ENCODE data around the gene NNT. TPM values are rescaled to one million over a fixed set of nuclear protein-coding genes. Genes with fewer than 3 reads are reported as not detected.

Gene NNT
- total and polyA plus RNA-seq, 2 of the 8 experiments (the other 6 are each of a cell fraction or from before 2014, with no cell fraction given) = 11.0 to 22.2 TPM

DNA sequence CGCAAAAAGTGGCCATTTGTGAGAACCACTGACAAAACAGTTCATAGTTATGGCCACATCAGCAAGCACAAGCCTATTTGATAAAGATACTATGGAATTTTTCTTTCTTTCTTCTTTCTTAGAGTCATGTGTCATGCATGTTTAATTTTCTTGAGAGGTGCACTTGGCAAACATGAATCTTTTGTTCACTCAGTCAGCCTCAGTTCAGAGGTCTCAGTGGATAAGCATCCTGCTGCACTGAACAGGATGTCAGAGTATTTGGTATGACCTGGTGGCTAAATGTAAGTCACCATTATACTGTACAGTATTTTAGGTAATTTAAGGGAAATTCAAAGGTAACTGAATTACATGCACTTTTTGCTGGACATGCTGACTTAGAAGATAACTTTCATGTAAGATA is 5.4 kb downstream of the NNT start:
- Histone ChIP-seq H3K18ac (ENCODE audit: extremely low read depth, low read length) (no peak overlapping the region), H3K9me3 (ENCODE audit: insufficient read depth in 2 of 2, low read depth in 1 of 2, low read length in 1 of 2) (no peaks in the 10 kb centered on the region), H2BK5ac (ENCODE audit: low read depth, low read length) (no peak overlapping the region), H4K20me1 (replicated peaks in 1 of 2; ENCODE audit: control insufficient read depth in 1 of 2, insufficient read depth in 2 of 2, low read length in 2 of 2) (no peaks in the 10 kb centered on the region), H2BK20ac (ENCODE audit: low read length) (no peak overlapping the region), H2BK12ac (ENCODE audit: low read depth, low read length) (no peak overlapping the region), H3K36me3 (ENCODE audit: control insufficient read depth in 2 of 4, insufficient read depth in 4 of 4, low read length in 3 of 4) (peaks cover 0 to 6% (median 0%) of the 10 kb centered on the region in 4 experiments; a peak in 1 of 8 replicates), H3K56ac (replicated peaks; ENCODE audit: insufficient read length, low read depth, low read length) (no peak overlapping the region), H2AFZ (ENCODE audit: low read length) (no peak overlapping the region), H2BK120ac (replicated peaks; ENCODE audit: low read depth, low read length) (no peak overlapping the region), H2BK15ac (ENCODE audit: low read length) (no peak overlapping the region), H3K79me1 (ENCODE audit: low read depth, low read length) (no peaks in the 10 kb centered on the region), H3K14ac (ENCODE audit: insufficient read length) (no peak overlapping the region), H3K23me2 (ENCODE audit: low read depth, low read length) (peaks cover 5% of the 10 kb centered on the region), H3K79me2 (ENCODE audit: control insufficient read depth in 1 of 2, insufficient read depth in 2 of 2, low read length in 2 of 2) (no peaks in the 10 kb centered on the region), H3K27ac (ENCODE audit: low read depth, low read length) (no peak overlapping the region), H4K8ac (ENCODE audit: extremely low read depth, insufficient read depth, low read length) (no peak overlapping the region), H3K4me3 (ENCODE audit: extremely low read depth in 1 of 4, insufficient read depth in 2 of 4, low read depth in 3 of 4, low read length in 4 of 4) (no peak overlapping the region), H3K4ac (replicated peaks; ENCODE audit: insufficient read length, low read depth, low read length) (no peak overlapping the region), H3K9ac (replicated peaks in 1 of 4; ENCODE audit: extremely low read depth in 1 of 4, low read depth in 3 of 4, low read length in 3 of 4) (no peak overlapping the region), H3K4me2 (ENCODE audit: insufficient read depth in 1 of 2, low read depth in 2 of 2, low read length in 2 of 2) (no peak overlapping the region), H3K27me3 (replicated peaks in 1 of 4; ENCODE audit: control insufficient read depth in 3 of 4, extremely low read depth in 1 of 4, insufficient read depth in 3 of 4, low read length in 3 of 4) (peaks cover 0 to 4% (median 0%) of the 10 kb centered on the region in 4 experiments; a peak in 3 of 7 replicates), H4K91ac (replicated peaks; ENCODE audit: insufficient read length, low read length) (no peak overlapping the region), H4K5ac (ENCODE audit: insufficient read length, low read depth, low read length) (no peak overlapping the region), H3K23ac (ENCODE audit: insufficient read length) (no peak overlapping the region), H3K4me1 (replicated peaks in 1 of 4; ENCODE audit: control insufficient read depth in 3 of 4, insufficient read depth in 4 of 4, low read length in 3 of 4) (peaks cover 2 to 6% (median 4%) of the 10 kb centered on the region in 4 experiments; a peak in 4 of 7 replicates), H2AK5ac (ENCODE audit: low read depth, low read length) (no peak overlapping the region)
- WGBS, 2 experiments (ENCODE audit: extremely low coverage in 1 of 2, insufficient coverage in 1 of 2, insufficient read length in 1 of 2, insufficient replicate concordance in 2 of 2, low coverage in 1 of 2, low lambda C conversion rate in 2 of 2, missing lambda C conversion rate in 1 of 2) = 85% methylated on average over 1 of the region's 1 CpG; no CpG with 5 or more reads in 1 of the 2 experiments
- POLR2A ChIA-PET (ENCODE audit: partially characterized antibody) = no interaction called here
- DNase-seq (ENCODE audit: low read depth in 1 of 2, low spot score in 2 of 2) = no peak
- CTCF ChIA-PET (ENCODE audit: partially characterized antibody) = no interaction called here
- no peak for TF ChIP-seq ZNF274 (IDR thresholded peaks at IDR 0.05; ENCODE audit: borderline replicate concordance, extremely low read depth, low read length)
- TF ChIP-seq CTCF (IDR thresholded peaks at IDR 0.05; ENCODE audit: control extremely low read depth in 1 of 3, insufficient read depth in 1 of 3, low read depth in 1 of 3, low read length in 3 of 3) = no peak
- TF ChIP-seq EGR1 (IDR thresholded peaks at IDR 0.05; ENCODE audit: borderline replicate concordance, low read depth, low read length) = no peak
- TF ChIP-seq CHD1 (IDR thresholded peaks at IDR 0.05; ENCODE audit: low read depth, low read length) = no peak
- TF ChIP-seq YY1 (IDR thresholded peaks at IDR 0.05; ENCODE audit: low read depth, low read length) = no peak
- TF ChIP-seq POLR2AphosphoS5 (IDR thresholded peaks at IDR 0.05; ENCODE audit: low read depth, low read length) = no peak
- TF ChIP-seq BACH1 (IDR thresholded peaks at IDR 0.05; ENCODE audit: low read length) = no peak
- TF ChIP-seq SRF (IDR thresholded peaks at IDR 0.05; ENCODE audit: low read depth, low read length) = no peak
- TF ChIP-seq TEAD4 (IDR thresholded peaks at IDR 0.05; ENCODE audit: low read depth, low read length) = no peak
- no peak for TF ChIP-seq TAF7 (optimal IDR thresholded peaks at IDR 0.05; ENCODE audit: borderline replicate concordance, low read depth, low read length)
- no peak for TF ChIP-seq SP4 (IDR thresholded peaks at IDR 0.05; ENCODE audit: low read length)
- no peak for FAIRE-seq
